Gastroesophageal sphincter (tissue), 3 donors: ENCODE results near the gene RBM15B.

Experiments
- EP300 ChIP-seq: sonication (generic); formaldehyde crosslinking; IDR thresholded peaks from one replicate; pipeline ENCODE4 v1.6.1; 2017; ENCODE audit warnings: antibody characterized with exemption, mild to moderate bottlenecking
- POLR2A ChIP-seq, 2 donors: fragments of 450-650 bp; IDR thresholded peaks; one replicate each; pipeline ENCODE4 v1.6.1; 2017; ENCODE audit warnings: antibody characterized with exemption in 2 of 2, mild to moderate bottlenecking in 2 of 2, moderate library complexity in 1 of 2
- POLR2AphosphoS5 ChIP-seq: sonication (generic); formaldehyde crosslinking; IDR thresholded peaks from one replicate; pipeline ENCODE4 v1.6.1; 2017; ENCODE audit warnings: antibody characterized with exemption
- TF ChIP-seq, protein P1 (sequence below), 4 experiments: fragments of 200-600 bp in 2 of 4; fragments of 450-650 bp in 2 of 4; sonication (generic) in 1 of 4; IDR thresholded peaks; one replicate each; pipeline ENCODE4 v1.5.1; 2017 to 2019; ENCODE audit warnings: antibody characterized with exemption in 4 of 4, mild to moderate bottlenecking in 2 of 4, moderate library complexity in 2 of 4

DNA sequence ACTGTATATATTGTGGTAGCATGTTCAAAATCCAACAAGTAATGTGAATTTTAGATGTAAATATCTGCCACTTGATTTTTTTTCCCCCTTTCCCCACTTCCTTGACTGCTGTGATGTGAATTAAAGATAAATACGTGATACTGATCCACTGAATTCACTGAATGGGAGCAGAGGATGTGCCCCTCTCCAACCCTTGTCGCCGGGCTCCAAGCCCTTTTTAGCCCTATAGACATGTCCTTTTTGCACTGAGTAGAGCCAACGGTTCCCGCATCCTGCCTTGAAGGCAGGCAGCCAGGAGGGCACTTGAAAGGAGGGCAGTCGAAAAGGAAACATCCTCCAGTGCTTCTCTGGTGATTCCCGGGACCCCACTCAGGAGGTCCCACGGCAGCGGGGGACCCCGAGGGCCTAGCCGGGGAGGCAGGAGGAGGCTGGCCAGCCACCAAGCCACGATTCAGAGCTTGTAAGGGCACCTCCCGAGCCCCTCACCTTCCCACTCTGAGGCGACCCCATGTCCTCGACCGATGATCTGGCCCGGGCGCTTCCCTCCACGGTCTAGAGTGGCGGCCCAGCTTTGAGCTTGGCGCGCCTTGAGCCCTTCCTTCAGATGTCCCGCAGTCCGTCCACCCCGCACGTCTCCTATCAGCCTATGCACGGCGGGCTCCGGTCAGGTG, 6.9 kb upstream of the RBM15B start:
- TF ChIP-seq, protein P1, sequence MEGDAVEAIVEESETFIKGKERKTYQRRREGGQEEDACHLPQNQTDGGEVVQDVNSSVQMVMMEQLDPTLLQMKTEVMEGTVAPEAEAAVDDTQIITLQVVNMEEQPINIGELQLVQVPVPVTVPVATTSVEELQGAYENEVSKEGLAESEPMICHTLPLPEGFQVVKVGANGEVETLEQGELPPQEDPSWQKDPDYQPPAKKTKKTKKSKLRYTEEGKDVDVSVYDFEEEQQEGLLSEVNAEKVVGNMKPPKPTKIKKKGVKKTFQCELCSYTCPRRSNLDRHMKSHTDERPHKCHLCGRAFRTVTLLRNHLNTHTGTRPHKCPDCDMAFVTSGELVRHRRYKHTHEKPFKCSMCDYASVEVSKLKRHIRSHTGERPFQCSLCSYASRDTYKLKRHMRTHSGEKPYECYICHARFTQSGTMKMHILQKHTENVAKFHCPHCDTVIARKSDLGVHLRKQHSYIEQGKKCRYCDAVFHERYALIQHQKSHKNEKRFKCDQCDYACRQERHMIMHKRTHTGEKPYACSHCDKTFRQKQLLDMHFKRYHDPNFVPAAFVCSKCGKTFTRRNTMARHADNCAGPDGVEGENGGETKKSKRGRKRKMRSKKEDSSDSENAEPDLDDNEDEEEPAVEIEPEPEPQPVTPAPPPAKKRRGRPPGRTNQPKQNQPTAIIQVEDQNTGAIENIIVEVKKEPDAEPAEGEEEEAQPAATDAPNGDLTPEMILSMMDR (IDR thresholded peaks at IDR 0.05): no peak
- TF ChIP-seq POLR2A (IDR thresholded peaks at IDR 0.05): no peak
- no peak for TF ChIP-seq POLR2AphosphoS5
- no peak for TF ChIP-seq EP300
